GM12864 (cell line): ENCODE measurements around the gene PLCL1.

ENCODE experiments used
- DNase-seq: peaks from one replicate; pipeline ENCODE4 v3.0.0-alpha.2; 2011; ENCODE audit warnings: low read depth
- H3K4me3 ChIP-seq: 2 replicates; pipeline ENCODE4 v1.5.1; 2011; ENCODE audit warnings: mild to moderate bottlenecking, low read depth, low read length, control low read depth
- CTCF ChIP-seq: IDR thresholded peaks from 2 replicates; pipeline ENCODE4 v1.5.1; 2011; ENCODE audit warnings: low read depth, mild to moderate bottlenecking, moderate library complexity, low read length, control low read depth, inconsistent platforms; ENCODE audit errors: missing control alignments

The PLCL1 gene

GRCh38 chr2:198116756-198117155, 312.4 kb downstream of the PLCL1 start:
- no peak for DNase-seq
- no peak overlapping the region for H3K4me3 ChIP-seq
- no peak for TF ChIP-seq CTCF

- TF ChIP-seq CTCF: no peak
- no peak for DNase-seq
- H3K4me3 ChIP-seq: no peak overlapping the region
These were observed 313.1 kb downstream of the PLCL1 start for GRCh38 chr2:198117406-198118041.

- peak; percentile 61 for TF ChIP-seq CTCF
- H3K4me3 ChIP-seq: no peak overlapping the region
- DNase-seq: peak; percentile 38
These were observed 323.2 kb downstream of the PLCL1 start for GRCh38 chr2:198127627-198128026.

GRCh38 chr2:198129609-198130008, 325.2 kb downstream of the PLCL1 start:
- no peak overlapping the region for H3K4me3 ChIP-seq
- no peak for TF ChIP-seq CTCF
- no peak for DNase-seq

- DNase-seq: no peak
- H3K4me3 ChIP-seq: no peak overlapping the region
- TF ChIP-seq CTCF: no peak
These were observed 330.0 kb downstream of the PLCL1 start for GRCh38 chr2:198134293-198134955.

GRCh38 chr2:198135481-198135934, 331.1 kb downstream of the PLCL1 start:
- no peak overlapping the region for H3K4me3 ChIP-seq
- DNase-seq: no peak
- TF ChIP-seq CTCF: no peak

GRCh38 chr2:198136142-198136541, 331.7 kb downstream of the PLCL1 start:
- no peak for TF ChIP-seq CTCF
- H3K4me3 ChIP-seq: no peak overlapping the region
- no peak for DNase-seq
